Measurements from ENCODE around the gene GARNL3.

DNA sequence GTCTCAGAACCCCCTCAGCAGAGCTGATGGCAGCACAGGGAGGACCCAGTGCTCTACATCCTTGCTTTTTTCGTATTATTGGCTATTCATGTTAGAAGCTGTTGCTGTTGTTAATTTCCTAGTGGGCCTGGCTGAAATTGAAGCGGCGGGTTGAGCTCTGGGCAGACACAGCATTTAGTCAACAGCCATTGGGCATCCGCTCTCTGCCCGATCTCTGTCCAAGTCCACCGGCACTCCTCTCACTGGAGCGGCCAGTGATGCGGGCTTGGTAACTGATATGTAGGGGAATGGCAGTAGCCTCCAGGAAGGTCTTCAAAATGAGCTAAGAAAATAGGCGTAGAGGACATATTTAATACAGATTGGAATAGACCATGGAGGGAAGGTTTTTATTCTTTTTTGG is 1.3 kb upstream of the GARNL3 start:
- TF ChIP-seq EP300 (IDR thresholded peaks at IDR 0.05) (no peak), CTCF (IDR thresholded peaks at IDR 0.05) (no peak), POLR2AphosphoS5 (IDR thresholded peaks at IDR 0.05) (no peak)
